ENCODE data around the gene ITPR3. TPM values are rescaled to one million over a fixed set of nuclear protein-coding genes. Genes with fewer than 3 reads are reported as not detected.

The ITPR3 gene
- total and polyA plus RNA-seq, 2 donors from 2014 or later: 4.2 to 86.3 TPM

- no peak overlapping the region for H3K9ac ChIP-seq (ENCODE audit: low read length in 3 of 3)
- H3K36me3 ChIP-seq (ENCODE audit: control insufficient read depth in 2 of 3, insufficient read depth in 3 of 3, low read length in 3 of 3): no peaks in the 10 kb centered on the region
- H3K27ac ChIP-seq (ENCODE audit: low read depth in 2 of 2, low read length in 2 of 2): no peak overlapping the region
- H3K4me3 ChIP-seq (ENCODE audit: low read length in 3 of 3): no peak overlapping the region
- no peak for FAIRE-seq
- no peaks in the 10 kb centered on the region for H3K9me3 ChIP-seq (ENCODE audit: control insufficient read depth in 2 of 3, insufficient read depth in 1 of 3, low read length in 3 of 3)
- intact Hi-C loops (cut with DNase I): no loop called here
- H3K27me3 ChIP-seq (ENCODE audit: control insufficient read depth, insufficient read depth, low read length): no peaks in the 10 kb centered on the region
- no peaks in the 10 kb centered on the region for H3K4me1 ChIP-seq (ENCODE audit: control insufficient read depth in 2 of 3, insufficient read depth in 2 of 3, low read depth in 1 of 3, low read length in 3 of 3)
- TF ChIP-seq CTCF (IDR thresholded peaks at IDR 0.05; ENCODE audit: borderline replicate concordance, extremely low read depth, insufficient read depth): no peak
- DNase-seq: no peak
Measured at GRCh38 chr6:33678233-33678931, 57.3 kb downstream of the ITPR3 start.

- H3K4me3 ChIP-seq (ENCODE audit: low read length in 3 of 3): no peak overlapping the region
- intact Hi-C loops (cut with DNase I): no loop called here
- no peaks in the 10 kb centered on the region for H3K4me1 ChIP-seq (ENCODE audit: control insufficient read depth in 2 of 3, insufficient read depth in 2 of 3, low read depth in 1 of 3, low read length in 3 of 3)
- no peak overlapping the region for H3K27ac ChIP-seq (ENCODE audit: low read depth in 2 of 2, low read length in 2 of 2)
- no peak overlapping the region for H3K9ac ChIP-seq (ENCODE audit: low read length in 3 of 3)
- H3K9me3 ChIP-seq (ENCODE audit: control insufficient read depth in 2 of 3, insufficient read depth in 1 of 3, low read length in 3 of 3): no peaks in the 10 kb centered on the region
- no peaks in the 10 kb centered on the region for H3K27me3 ChIP-seq (ENCODE audit: control insufficient read depth, insufficient read depth, low read length)
- TF ChIP-seq CTCF (IDR thresholded peaks at IDR 0.05; ENCODE audit: borderline replicate concordance, extremely low read depth, insufficient read depth): no peak
- FAIRE-seq (no peak), DNase-seq (no peak)
- no peaks in the 10 kb centered on the region for H3K36me3 ChIP-seq (ENCODE audit: control insufficient read depth in 2 of 3, insufficient read depth in 3 of 3, low read length in 3 of 3)
Measured at GRCh38 chr6:33678932-33679490, 57.9 kb downstream of the ITPR3 start.

GRCh38 chr6:33679761-33680160, 58.6 kb downstream of the ITPR3 start:
- no peak for TF ChIP-seq CTCF (IDR thresholded peaks at IDR 0.05; ENCODE audit: borderline replicate concordance, extremely low read depth, insufficient read depth)
- no peaks in the 10 kb centered on the region for H3K9me3 ChIP-seq (ENCODE audit: control insufficient read depth in 2 of 3, insufficient read depth in 1 of 3, low read length in 3 of 3)
- no peak overlapping the region for H3K4me3 ChIP-seq (ENCODE audit: low read length in 3 of 3)
- FAIRE-seq (no peak), DNase-seq (no peak)
- no peak overlapping the region for H3K9ac ChIP-seq (ENCODE audit: low read length in 3 of 3)
- intact Hi-C loops (cut with DNase I): no loop called here
- H3K4me1 ChIP-seq (ENCODE audit: control insufficient read depth in 2 of 3, insufficient read depth in 2 of 3, low read depth in 1 of 3, low read length in 3 of 3): no peaks in the 10 kb centered on the region
- no peak overlapping the region for H3K27ac ChIP-seq (ENCODE audit: low read depth in 2 of 2, low read length in 2 of 2)
- H3K36me3 ChIP-seq (ENCODE audit: control insufficient read depth in 2 of 3, insufficient read depth in 3 of 3, low read length in 3 of 3): no peaks in the 10 kb centered on the region
- no peaks in the 10 kb centered on the region for H3K27me3 ChIP-seq (ENCODE audit: control insufficient read depth, insufficient read depth, low read length)

Measured in kidney (tissue), 14 donors.